Measurements from ENCODE around the gene PSENEN. TPM values are rescaled to one million over a fixed set of nuclear protein-coding genes. Genes with fewer than 3 reads are reported as not detected.

PSENEN gene
- total RNA-seq, 1 donor from 2014 or later, result 45.1 TPM

- Mint-ChIP-seq H3K4me3 (ENCODE audit: low read depth) (no peak overlapping the region), H3K27ac (no peak overlapping the region), H3K9me3 (no peaks in the 10 kb centered on the region), H3K36me3 (ENCODE audit: low read depth) (peaks cover 78% of the 10 kb centered on the region), H3K27me3 (ENCODE audit: low read depth) (no peaks in the 10 kb centered on the region), H3K4me1 (ENCODE audit: low read depth) (peaks cover under 1% of the 10 kb centered on the region)
- DNase-seq (ENCODE audit: low spot score), result no peak
- intact Hi-C loops (cut with micrococcal nuclease), result no loop called here
Observed at GRCh38 chr19:35731353-35731752, 14.1 kb upstream of the PSENEN start.

DNA sequence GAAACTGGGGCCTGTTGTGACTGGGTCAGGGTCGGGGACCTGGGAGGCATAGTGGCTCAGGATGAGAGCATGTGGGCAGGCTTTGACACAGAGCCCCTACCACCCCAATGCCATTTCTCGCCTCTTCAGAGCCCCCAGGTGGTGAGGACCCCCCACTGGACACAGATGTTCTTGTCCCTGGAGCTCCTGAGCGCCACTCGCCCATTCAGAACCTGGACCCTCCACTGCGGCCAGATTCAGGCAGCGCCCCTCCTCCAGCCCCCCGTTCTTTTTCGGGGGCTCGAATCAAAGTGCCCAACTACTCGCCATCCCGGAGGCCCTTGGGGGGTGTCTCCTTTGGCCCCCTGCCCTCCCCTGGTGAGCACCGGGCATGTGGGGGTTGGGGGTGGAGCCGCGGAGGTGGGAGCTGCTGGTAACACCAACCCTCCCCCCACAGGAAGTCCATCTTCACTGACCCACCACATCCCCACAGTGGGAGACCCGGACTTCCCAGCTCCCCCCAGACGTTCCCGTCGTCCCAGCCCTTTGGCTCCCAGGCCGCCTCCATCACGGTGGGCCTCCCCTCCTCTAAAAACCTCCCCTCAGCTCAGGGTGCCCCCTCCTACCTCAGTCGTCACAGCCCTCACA is 13.6 kb upstream of the PSENEN start:
- Mint-ChIP-seq H3K4me1 (ENCODE audit: low read depth) (peaks cover 3% of the 10 kb centered on the region), H3K36me3 (ENCODE audit: low read depth) (peaks cover 78% of the 10 kb centered on the region), H3K9me3 (no peaks in the 10 kb centered on the region), H3K27me3 (ENCODE audit: low read depth) (no peaks in the 10 kb centered on the region), H3K4me3 (ENCODE audit: low read depth) (no peak overlapping the region), H3K27ac (no peak overlapping the region)
- DNase-seq (ENCODE audit: low spot score), result no peak
- intact Hi-C loops (cut with micrococcal nuclease), result no loop called here

- peaks cover 5% of the 10 kb centered on the region for H3K4me1 Mint-ChIP-seq (ENCODE audit: low read depth)
- no peaks in the 10 kb centered on the region for H3K9me3 Mint-ChIP-seq
- H3K36me3 Mint-ChIP-seq (ENCODE audit: low read depth), result peaks cover 81% of the 10 kb centered on the region
- no peak overlapping the region for H3K27ac Mint-ChIP-seq
- DNase-seq (ENCODE audit: low spot score), result no peak
- intact Hi-C loops (cut with micrococcal nuclease), result no loop called here
- no peak overlapping the region for H3K4me3 Mint-ChIP-seq (ENCODE audit: low read depth)
- H3K27me3 Mint-ChIP-seq (ENCODE audit: low read depth), result no peaks in the 10 kb centered on the region
Observed at GRCh38 chr19:35732540-35733179, 12.8 kb upstream of the PSENEN start.

DNA sequence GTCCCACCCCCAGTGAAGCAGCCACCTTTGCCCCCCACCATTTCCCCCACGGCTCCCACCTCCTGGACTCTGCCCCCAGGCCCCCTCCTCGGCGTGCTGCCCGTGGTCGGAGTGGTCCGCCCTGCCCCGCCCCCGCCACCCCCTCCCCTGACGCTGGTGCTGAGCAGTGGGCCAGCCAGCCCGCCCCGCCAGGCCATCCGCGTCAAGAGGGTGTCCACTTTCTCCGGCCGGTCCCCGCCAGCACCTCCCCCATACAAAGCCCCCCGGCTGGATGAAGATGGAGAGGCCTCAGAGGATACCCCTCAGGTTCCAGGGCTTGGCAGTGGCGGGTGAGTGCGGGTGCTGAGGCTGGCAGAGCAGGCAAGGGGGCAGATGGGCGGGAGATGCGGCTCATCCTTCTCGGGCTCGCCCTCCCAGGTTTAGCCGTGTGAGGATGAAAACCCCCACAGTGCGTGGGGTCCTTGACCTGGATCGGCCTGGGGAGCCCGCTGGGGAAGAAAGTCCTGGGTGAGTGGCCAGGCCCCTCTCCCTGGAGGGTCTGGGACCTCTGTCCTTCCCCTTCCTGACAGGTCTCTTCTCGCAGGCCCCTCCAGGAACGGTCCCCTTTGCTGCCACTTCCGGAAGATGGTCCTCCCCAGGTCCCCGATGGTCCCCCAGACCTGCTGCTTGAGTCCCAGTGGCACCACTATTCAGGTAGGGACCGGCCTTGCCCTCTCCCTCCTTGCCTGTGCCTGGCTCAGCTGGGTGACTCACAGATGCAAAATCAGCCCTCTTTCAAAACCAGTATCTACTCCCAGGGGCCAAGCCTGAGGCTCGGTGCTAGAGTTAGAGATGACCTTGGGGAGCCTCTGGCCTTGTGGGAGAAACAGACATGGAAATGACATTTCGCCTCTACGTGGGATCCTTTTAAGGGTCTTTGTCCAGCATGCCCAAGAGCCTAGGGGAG is 12.0 kb upstream of the PSENEN start:
- H3K9me3 Mint-ChIP-seq, result no peaks in the 10 kb centered on the region
- intact Hi-C loops (cut with micrococcal nuclease), result no loop called here
- H3K27ac Mint-ChIP-seq, result no peak overlapping the region
- no peak for DNase-seq (ENCODE audit: low spot score)
- H3K4me1 Mint-ChIP-seq (ENCODE audit: low read depth), result peaks cover 5% of the 10 kb centered on the region
- H3K36me3 Mint-ChIP-seq (ENCODE audit: low read depth), result peaks cover 81% of the 10 kb centered on the region
- no peaks in the 10 kb centered on the region for H3K27me3 Mint-ChIP-seq (ENCODE audit: low read depth)
- H3K4me3 Mint-ChIP-seq (ENCODE audit: low read depth), result no peak overlapping the region

DNA sequence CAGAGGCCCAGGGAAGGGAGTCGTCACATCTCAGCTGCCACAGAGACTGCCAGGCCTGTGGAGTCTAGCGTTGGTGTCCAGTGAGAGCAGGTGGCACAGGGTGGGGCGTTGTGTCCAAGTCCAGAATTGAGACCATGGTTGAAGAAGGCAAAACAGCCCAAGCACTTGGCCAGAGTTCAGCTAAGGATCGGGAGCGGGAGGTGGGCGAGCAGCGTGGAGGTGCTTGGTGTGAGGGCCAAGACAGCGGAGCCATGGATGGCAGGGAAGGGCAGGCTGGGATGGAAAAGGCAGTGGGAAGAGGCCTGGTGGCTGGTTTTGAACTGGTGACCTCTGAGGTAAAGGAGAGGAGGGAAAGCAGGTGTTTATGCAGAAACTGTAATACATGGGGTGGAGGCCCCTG is 11.2 kb upstream of the PSENEN start:
- intact Hi-C loops (cut with micrococcal nuclease), result no loop called here
- Mint-ChIP-seq H3K9me3 (no peaks in the 10 kb centered on the region), H3K4me3 (ENCODE audit: low read depth) (no peak overlapping the region), H3K4me1 (ENCODE audit: low read depth) (peaks cover 5% of the 10 kb centered on the region), H3K27ac (no peak overlapping the region), H3K36me3 (ENCODE audit: low read depth) (peaks cover 81% of the 10 kb centered on the region), H3K27me3 (ENCODE audit: low read depth) (no peaks in the 10 kb centered on the region)
- DNase-seq (ENCODE audit: low spot score), result no peak

GRCh38 chr19:35734889-35735288 is 10.6 kb upstream of the PSENEN start:
- H3K4me3 Mint-ChIP-seq (ENCODE audit: low read depth), result no peak overlapping the region
- intact Hi-C loops (cut with micrococcal nuclease), result no loop called here
- H3K4me1 Mint-ChIP-seq (ENCODE audit: low read depth), result peaks cover 5% of the 10 kb centered on the region
- no peaks in the 10 kb centered on the region for H3K27me3 Mint-ChIP-seq (ENCODE audit: low read depth)
- no peak for DNase-seq (ENCODE audit: low spot score)
- no peak overlapping the region for H3K27ac Mint-ChIP-seq
- H3K9me3 Mint-ChIP-seq, result no peaks in the 10 kb centered on the region
- H3K36me3 Mint-ChIP-seq (ENCODE audit: low read depth), result peaks cover 77% of the 10 kb centered on the region

DNA sequence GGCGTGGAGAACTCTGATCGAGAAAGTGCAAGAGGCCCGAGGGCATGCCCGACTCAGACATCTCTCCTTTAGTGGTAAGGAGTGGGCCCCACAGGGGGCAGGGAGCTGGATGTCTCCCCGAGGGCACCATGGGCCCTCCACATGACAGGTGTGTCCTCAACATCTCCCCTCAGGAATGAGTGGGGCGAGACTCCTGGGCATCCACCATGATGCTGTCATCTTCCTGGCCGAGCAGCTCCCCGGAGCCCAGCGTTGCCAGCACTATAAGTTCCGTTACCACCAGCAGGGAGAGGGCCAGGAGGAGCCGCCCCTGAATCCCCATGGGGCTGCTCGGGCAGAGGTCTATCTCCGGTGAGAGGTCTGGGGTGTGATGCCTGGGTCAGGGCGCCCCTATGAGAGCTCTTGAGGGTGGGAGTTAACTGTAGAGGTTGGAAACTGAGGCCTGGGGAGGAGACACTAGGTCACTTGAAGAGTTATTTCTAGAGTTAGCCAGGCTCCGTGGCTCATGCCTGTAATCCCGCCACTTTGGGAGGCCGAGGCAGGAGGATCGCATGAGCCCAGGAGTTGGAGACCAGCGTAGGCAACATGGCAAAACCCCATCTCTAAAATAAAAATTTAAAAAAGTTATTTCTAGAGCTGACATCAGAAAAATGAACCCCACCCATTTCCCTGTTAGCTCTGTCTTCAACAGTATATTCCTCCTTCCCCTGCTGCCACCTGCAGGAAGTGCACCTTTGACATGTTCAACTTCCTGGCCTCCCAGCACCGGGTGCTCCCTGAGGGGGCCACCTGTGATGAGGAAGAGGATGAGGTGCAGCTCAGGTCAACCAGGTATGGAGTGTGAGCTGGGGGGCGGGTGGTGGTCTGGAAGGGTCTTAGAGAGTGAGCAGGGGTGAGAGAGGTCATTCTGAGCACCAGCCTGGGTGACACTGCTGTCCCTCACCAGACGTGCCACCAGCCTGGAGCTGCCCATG is 8.3 kb upstream of the PSENEN start:
- no peaks in the 10 kb centered on the region for H3K27me3 Mint-ChIP-seq (ENCODE audit: low read depth)
- no peak overlapping the region for H3K4me3 Mint-ChIP-seq (ENCODE audit: low read depth)

DNA sequence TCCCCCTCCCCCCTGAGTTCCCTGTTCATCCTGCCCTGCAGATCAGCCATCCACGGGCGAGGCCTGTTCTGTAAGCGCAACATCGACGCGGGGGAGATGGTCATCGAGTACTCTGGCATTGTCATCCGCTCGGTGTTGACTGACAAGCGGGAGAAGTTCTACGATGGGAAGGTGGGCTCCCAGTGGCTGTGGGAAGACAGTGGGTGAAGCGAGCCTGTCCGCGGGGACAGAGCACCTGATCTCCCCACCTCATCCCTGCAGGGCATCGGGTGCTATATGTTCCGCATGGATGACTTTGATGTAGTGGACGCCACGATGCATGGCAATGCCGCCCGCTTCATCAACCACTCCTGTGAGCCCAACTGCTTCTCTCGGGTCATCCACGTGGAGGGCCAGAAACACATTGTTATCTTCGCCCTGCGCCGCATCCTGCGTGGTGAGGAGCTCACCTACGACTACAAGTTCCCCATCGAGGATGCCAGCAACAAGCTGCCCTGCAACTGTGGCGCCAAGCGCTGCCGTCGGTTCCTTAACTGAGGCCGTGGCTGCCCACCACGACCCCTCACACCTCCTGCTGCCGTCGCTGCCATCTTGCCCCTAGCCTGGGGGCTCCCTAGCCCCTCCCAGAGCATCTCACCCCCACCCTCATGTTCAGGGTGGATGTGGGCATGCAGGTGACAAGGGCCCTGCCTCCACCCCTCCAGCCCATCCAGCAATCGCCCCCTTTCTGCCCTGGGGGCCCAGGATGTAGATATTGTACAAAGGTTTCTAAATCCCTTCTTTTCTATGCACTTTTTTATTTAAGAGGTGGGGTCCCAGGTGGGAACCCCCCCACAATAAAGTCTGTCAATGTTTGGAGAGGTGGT is 7.2 kb upstream of the PSENEN start:
- no peak for DNase-seq (ENCODE audit: low spot score)
- H3K4me3 Mint-ChIP-seq (ENCODE audit: low read depth), result no peak overlapping the region
- intact Hi-C loops (cut with micrococcal nuclease), result no loop called here
- H3K9me3 Mint-ChIP-seq, result no peaks in the 10 kb centered on the region
- peaks cover 18% of the 10 kb centered on the region for H3K4me1 Mint-ChIP-seq (ENCODE audit: low read depth)
- H3K36me3 Mint-ChIP-seq (ENCODE audit: low read depth), result peaks cover 71% of the 10 kb centered on the region
- no peak overlapping the region for H3K27ac Mint-ChIP-seq
- no peaks in the 10 kb centered on the region for H3K27me3 Mint-ChIP-seq (ENCODE audit: low read depth)

More for the DNA sequence above, 8.3 kb upstream of the PSENEN start:
- H3K27ac Mint-ChIP-seq, result peak overlapping the region; percentile 62
- peaks cover 10% of the 10 kb centered on the region for H3K4me1 Mint-ChIP-seq (ENCODE audit: low read depth)
- intact Hi-C loops (cut with micrococcal nuclease), result no loop called here
- no peaks in the 10 kb centered on the region for H3K9me3 Mint-ChIP-seq
- no peak for DNase-seq (ENCODE audit: low spot score)
- peaks cover 64% of the 10 kb centered on the region for H3K36me3 Mint-ChIP-seq (ENCODE audit: low read depth)

- no peak for DNase-seq (ENCODE audit: low spot score)
- H3K4me1 Mint-ChIP-seq (ENCODE audit: low read depth), result peaks cover 22% of the 10 kb centered on the region
- H3K36me3 Mint-ChIP-seq (ENCODE audit: low read depth), result peaks cover 68% of the 10 kb centered on the region
- intact Hi-C loops (cut with micrococcal nuclease), result no loop called here
- H3K27me3 Mint-ChIP-seq (ENCODE audit: low read depth), result no peaks in the 10 kb centered on the region
- peak overlapping the region; percentile 47 for H3K4me3 Mint-ChIP-seq (ENCODE audit: low read depth)
- no peak overlapping the region for H3K27ac Mint-ChIP-seq
- H3K9me3 Mint-ChIP-seq, result no peaks in the 10 kb centered on the region
Observed at GRCh38 chr19:35738887-35739229, 6.6 kb upstream of the PSENEN start.

DNA sequence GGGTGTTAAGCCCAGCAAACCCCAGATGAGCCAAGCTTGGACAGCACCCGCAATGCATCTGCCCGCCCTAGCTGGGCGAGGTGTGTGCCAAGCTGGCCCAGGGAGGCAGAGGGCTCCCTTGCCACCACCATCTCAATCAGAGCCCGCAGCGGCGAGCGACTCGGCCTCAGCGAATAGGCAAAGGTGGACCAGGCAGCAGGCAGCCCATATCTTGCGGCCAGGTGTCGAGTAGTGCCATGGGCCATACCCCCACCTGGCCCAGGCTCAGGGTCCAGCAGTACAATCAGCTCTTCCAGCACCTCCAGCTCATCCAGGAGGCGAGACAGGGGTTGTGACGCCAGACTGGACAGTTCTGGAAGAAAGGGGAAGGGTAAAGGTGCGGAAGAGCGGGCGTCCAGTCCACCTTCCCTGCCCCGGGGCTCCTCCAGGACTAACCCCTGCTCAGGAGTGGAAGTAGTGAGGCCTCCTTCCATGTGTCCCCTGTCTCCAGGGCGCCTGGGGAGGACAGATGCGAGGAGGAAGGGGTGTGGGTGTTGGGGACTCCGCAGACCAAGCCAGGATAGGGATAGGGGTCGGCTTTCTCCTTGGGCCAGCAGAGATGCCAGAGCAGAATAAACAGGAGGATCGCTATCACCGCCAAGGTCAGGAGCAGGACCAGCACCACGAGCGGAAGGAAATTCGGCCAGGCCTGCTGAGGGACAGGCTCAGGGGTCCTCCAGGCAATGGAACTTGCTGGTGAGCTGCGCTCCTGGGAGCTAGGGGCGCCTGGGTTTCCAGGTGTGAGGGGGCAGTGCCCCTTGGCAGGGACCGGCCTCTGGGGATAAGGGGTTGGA is 6.0 kb upstream of the PSENEN start:
- H3K27me3 Mint-ChIP-seq (ENCODE audit: low read depth), result no peaks in the 10 kb centered on the region
- H3K4me1 Mint-ChIP-seq (ENCODE audit: low read depth), result peaks cover 25% of the 10 kb centered on the region
- intact Hi-C loops (cut with micrococcal nuclease), result loop anchor here (1.0 to 10.0 kb wide), 7 partner anchors 27 to 475 kb away; partner anchors contain the start of genes COX6B1, SDHAF1, THAP8 and WDR62
- peaks cover 65% of the 10 kb centered on the region for H3K36me3 Mint-ChIP-seq (ENCODE audit: low read depth)
- no peak for DNase-seq (ENCODE audit: low spot score)
- no peaks in the 10 kb centered on the region for H3K9me3 Mint-ChIP-seq
- peak overlapping the region; percentile 47 for H3K4me3 Mint-ChIP-seq (ENCODE audit: low read depth)
- no peak overlapping the region for H3K27ac Mint-ChIP-seq

- peaks cover 25% of the 10 kb centered on the region for H3K4me1 Mint-ChIP-seq (ENCODE audit: low read depth)
- H3K9me3 Mint-ChIP-seq, result no peaks in the 10 kb centered on the region
- H3K36me3 Mint-ChIP-seq (ENCODE audit: low read depth), result peaks cover 59% of the 10 kb centered on the region
- no peak overlapping the region for H3K27ac Mint-ChIP-seq
- intact Hi-C loops (cut with micrococcal nuclease), result loop anchor here (1.0 to 10.0 kb wide), 7 partner anchors 28 to 475 kb away; partner anchors contain the start of genes COX6B1, SDHAF1, THAP8 and WDR62
- H3K27me3 Mint-ChIP-seq (ENCODE audit: low read depth), result no peaks in the 10 kb centered on the region
- DNase-seq (ENCODE audit: low spot score), result no peak
- peak overlapping the region; percentile 94 for H3K4me3 Mint-ChIP-seq (ENCODE audit: low read depth)
Observed at GRCh38 chr19:35740108-35740422, 5.4 kb upstream of the PSENEN start.

Measured in activated T-helper 2 cell treated with anti-CD3 and anti-CD28 coated beads, Interferon-gamma antibody, Interleukin-2, Interleukin-4, amounts not matched to agents 10 μg/mL and 5 μg/mL and 100 μg/mL, durations not matched to agents 14 hours and 24 hours and 36 hours (primary cell).